K562 (cell line): ENCODE results near the gene MS4A6E. TPM values are rescaled to one million over a fixed set of nuclear protein-coding genes. Genes with fewer than 3 reads are reported as not detected.

ENCODE experiments used
- ATAC-seq: fragments of 200-7000 bp; cut with Tn5 transposase; 3 replicates; pipeline ENCODE4 v1.9.1; 2020; ENCODE audit warnings: moderate library complexity
- BruUV-seq: library from RNA; stranded (reverse); fragments of 400-500 nt; replicated peaks from 2 replicates; lab custom pipeline; 2021; lab: Mats Ljungman, UMichigan
- CTCF ChIA-PET: fragments of 300-600 bp; formaldehyde crosslinking; extraction: SDS; loops from one replicate; lab custom pipeline; 2021; ENCODE audit warnings: low intra/inter-chr PET ratio; lab: Yijun Ruan, JAX
- POLR2A ChIA-PET: fragments of 300-600, 350-650 bp; sonication (Branson Sonifier 250); formaldehyde crosslinking; extraction: SDS; loops from one replicate; lab custom pipeline; 2021; ENCODE audit warnings: antibody characterized with exemption, inconsistent platforms; lab: Yijun Ruan, JAX
- DNase-seq, 4 experiments: peaks; one replicate each; pipeline versions ENCODE4 v3.0.0 to v3.0.0-alpha.2; 2011 to 2018; ENCODE audit warnings: low spot score in 3 of 4, mixed read lengths in 3 of 4; ENCODE audit errors: extremely low read depth in 1 of 4
- FAIRE-seq: peaks from 2 replicates; lab custom pipeline; 2011; peaks lifted over from hg19 to GRCh38; lab: Jason Lieb, UNC
- H2AFZ ChIP-seq: 2 replicates; pipeline ENCODE4 v1.6.0; 2011; ENCODE audit warnings: low read depth, low read length, control low read depth, inconsistent platforms
- H3K27ac ChIP-seq: fragments of 200-600 bp; 3 replicates; pipeline ENCODE4 v1.8.0; 2011; ENCODE audit warnings: low read depth, mild to moderate bottlenecking, control low read depth, inconsistent platforms, low read length, moderate library complexity, mixed read lengths; ENCODE audit errors: extremely low read depth
- H3K27me3 ChIP-seq, 2 experiments: fragments of 300-600 bp in 1 of 2; 2 replicates in 1 of 2; 3 replicates in 1 of 2; pipeline versions ENCODE4 v1.6.0 to v1.8.0; 2011; ENCODE audit warnings: inconsistent platforms in 2 of 2, low read length in 2 of 2, mild to moderate bottlenecking in 1 of 2, mixed read lengths in 1 of 2, moderate library complexity in 1 of 2; ENCODE audit not compliant: control insufficient read depth in 2 of 2, insufficient read depth in 2 of 2
- H3K36me3 ChIP-seq: fragments of 300-600 bp; 3 replicates; pipeline ENCODE4 v1.8.0; 2011; ENCODE audit warnings: mild to moderate bottlenecking, low read length, inconsistent platforms; ENCODE audit not compliant: control insufficient read depth, insufficient read depth
- H3K4me1 ChIP-seq, 2 experiments: fragments of 200-600 bp in 1 of 2; replicated peaks in 1 of 2; 2 replicates in 1 of 2; 3 replicates in 1 of 2; pipeline versions ENCODE4 v1.5.1 to v1.8.0; 2011; ENCODE audit warnings: inconsistent platforms in 2 of 2, low read length in 2 of 2, mild to moderate bottlenecking in 1 of 2, mixed read lengths in 1 of 2, moderate library complexity in 1 of 2; ENCODE audit not compliant: control insufficient read depth in 2 of 2, insufficient read depth in 2 of 2
- H3K4me2 ChIP-seq: 2 replicates; pipeline ENCODE4 v1.6.1; 2011; ENCODE audit warnings: low read length, control low read depth, inconsistent platforms, mixed read lengths; ENCODE audit not compliant: insufficient read depth
- H3K4me3 ChIP-seq: fragments of 200-600 bp; sonication (generic), shearing (Covaris generic); 2 replicates; pipeline ENCODE4 v1.5.1; 2016; ENCODE audit warnings: control low read depth, inconsistent platforms
- H3K79me2 ChIP-seq: fragments of 200-600 bp; 3 replicates; pipeline ENCODE4 v1.8.0; 2011; ENCODE audit warnings: low read length, inconsistent platforms; ENCODE audit not compliant: control insufficient read depth, insufficient read depth
- H3K9ac ChIP-seq, 2 experiments: 2 replicates each; pipeline versions ENCODE4 v1.6.0 to v1.6.1; 2011; ENCODE audit warnings: low read depth in 2 of 2, low read length in 2 of 2, control low read depth in 1 of 2, inconsistent platforms in 1 of 2, mild to moderate bottlenecking in 1 of 2, mixed read lengths in 1 of 2; ENCODE audit not compliant: insufficient read depth in 1 of 2
- H3K9me1 ChIP-seq: one replicate; pipeline ENCODE4 v1.6.0; 2011; ENCODE audit warnings: inconsistent platforms, mild to moderate bottlenecking, low read length, moderate library complexity; ENCODE audit not compliant: control insufficient read depth, insufficient read depth
- H3K9me3 ChIP-seq: replicated peaks from 2 replicates; pipeline ENCODE4 v1.5.1; 2011; ENCODE audit warnings: low read depth, low read length, inconsistent platforms; ENCODE audit not compliant: control insufficient read depth, insufficient read depth
- H4K20me1 ChIP-seq: replicated peaks from 2 replicates; pipeline ENCODE4 v1.6.1; 2011; ENCODE audit warnings: low read length, inconsistent platforms, mixed read lengths; ENCODE audit not compliant: control insufficient read depth, insufficient read depth
- BMI1 ChIP-seq: fragments of 150-350 bp; IDR thresholded peaks from 2 replicates; pipeline ENCODE4 v1.6.1; 2014; ENCODE audit warnings: low read length
- HSF4 ChIP-seq: fragments of 250-450 bp; sonication (Bioruptor Pico); IDR thresholded peaks from 2 replicates; pipeline ENCODE4 v2.1.2; 2022; ENCODE audit warnings: mild to moderate bottlenecking, moderate library complexity, borderline replicate concordance
- MGA ChIP-seq: fragments of 450-650 bp; IDR thresholded peaks from 2 replicates; pipeline ENCODE4 v1.6.1; 2016; ENCODE audit warnings: mild to moderate bottlenecking, moderate library complexity
- NONO ChIP-seq, 2 experiments: fragments of 200-400 bp in 1 of 2; fragments of 450-650 bp in 1 of 2; formaldehyde crosslinking in 1 of 2; IDR thresholded peaks; 2 replicates each; pipeline ENCODE4 v1.6.1; 2017; ENCODE audit warnings: low read depth in 2 of 2, mild to moderate bottlenecking in 2 of 2, moderate library complexity in 2 of 2, low read length in 1 of 2
- NUFIP1 ChIP-seq: fragments of 450-650 bp; IDR thresholded peaks from 2 replicates; pipeline ENCODE4 v1.6.1; 2018; ENCODE audit not compliant: partially characterized antibody
- TAF9B ChIP-seq: fragments of 450-650 bp; IDR thresholded peaks from 2 replicates; pipeline ENCODE4 v1.6.1; 2018; ENCODE audit warnings: mild to moderate bottlenecking; ENCODE audit not compliant: partially characterized antibody
- TCF7L2 ChIP-seq: fragments of 150-350 bp; IDR thresholded peaks from 2 replicates; pipeline ENCODE4 v1.6.1; 2016; ENCODE audit warnings: low read depth, mild to moderate bottlenecking, low read length, moderate library complexity
- ZFP91 ChIP-seq: sonication (generic); formaldehyde crosslinking; IDR thresholded peaks from 2 replicates; pipeline ENCODE4 v1.8.0; 2022; ENCODE audit warnings: mild to moderate bottlenecking, missing genetic modification reagents
- WGBS: fragments of 100-300 bp; shearing (Covaris generic); methylation state at CpG from one replicate; pipeline ENCODE4 v1.1.6; 2016; ENCODE audit warnings: low coverage, mixed read lengths; ENCODE audit not compliant: insufficient coverage; ENCODE audit errors: missing lambda C conversion rate; 5-methylcytosine and 5-hydroxymethylcytosine counted together
- in situ Hi-C: fragments of 300-500 bp; cut with MboI; formaldehyde crosslinking; loops from 4 replicates; pipeline ENCODE4 v1.15.0; 2018; ENCODE audit warnings: inconsistent platforms, mixed read lengths
- intact Hi-C: fragments of 100-400 bp; cut with micrococcal nuclease; formaldehyde crosslinking; loops from 2 replicates; pipeline ENCODE4 v1.14.2; 2022
- polyA plus RNA-seq, 8 experiments: library from polyadenylated mRNA; depleted of rRNA in 4 of 8; stranded (reverse) in 5 of 8; unstranded in 3 of 8; fragments of >200 nt; fragmentation: Nextera tagmentation in 2 of 8; fragmentation: Illumina TruSeq in 1 of 8; extraction: Ambion mirVana in 2 of 8; extraction: Trizol in 1 of 8; gene quantifications; 2 replicates each; pipeline versions ENCODE4 v1.2.1 to v1.2.3, GENCODE V29; 2011 to 2014; ENCODE audit warnings: inconsistent platforms in 1 of 8, missing spikeins in 1 of 8
- total RNA-seq, 7 experiments: library from RNA; depleted of rRNA in 6 of 7; stranded (reverse); fragments of >200 nt in 6 of 7; fragmentation: Illumina TruSeq in 2 of 7; extraction: Trizol in 2 of 7; gene quantifications; 2 replicates each; pipeline versions ENCODE4 v1.2.1 to v1.2.3, GENCODE V29; 2011 to 2021; ENCODE audit warnings: low replicate concordance in 1 of 7
- TF ChIP-seq, protein P1 (sequence below): fragments of 450-650 bp; formaldehyde crosslinking; IDR thresholded peaks from 2 replicates; pipeline ENCODE4 v1.4.0; 2020; ENCODE audit warnings: mild to moderate bottlenecking, moderate library complexity

Gene MS4A6E
- total and polyA plus RNA-seq, 9 of the 15 experiments (the other 6 are each of a cell fraction or from before 2014, with no cell fraction given) = 0.13 to 0.15 TPM; not detected in 7

- Histone ChIP-seq H2AFZ (no peak overlapping the region), H3K27ac (no peak overlapping the region), H3K36me3 (no peaks in the 10 kb centered on the region), H3K9ac (no peak overlapping the region), H3K9me1 (no peaks in the 10 kb centered on the region), H3K4me1 (no peaks in the 10 kb centered on the region), H3K27me3 (no peaks in the 10 kb centered on the region), H4K20me1 (no peaks in the 10 kb centered on the region), H3K9me3 (no peaks in the 10 kb centered on the region), H3K79me2 (no peaks in the 10 kb centered on the region), H3K4me2 (no peak overlapping the region), H3K4me3 (no peak overlapping the region)
- ChIA-PET POLR2A (no interaction called here), CTCF (no interaction called here)
- no peak for DNase-seq
- in situ Hi-C loops (no loop called here), intact Hi-C loops (no loop called here)
- ATAC-seq = no peak
- BruUV-seq = no TSS peak
- 0% methylated on average over 5 of the region's 5 CpGs for WGBS
- FAIRE-seq = no peak
- TF ChIP-seq ZFP91 = no peak
- TF ChIP-seq NUFIP1 = no peak
- no peak for TF ChIP-seq NONO (IDR thresholded peaks at IDR 0.05; ENCODE audit: low read depth in 2 of 2, low read length in 1 of 2)
- TF ChIP-seq, protein P1, sequence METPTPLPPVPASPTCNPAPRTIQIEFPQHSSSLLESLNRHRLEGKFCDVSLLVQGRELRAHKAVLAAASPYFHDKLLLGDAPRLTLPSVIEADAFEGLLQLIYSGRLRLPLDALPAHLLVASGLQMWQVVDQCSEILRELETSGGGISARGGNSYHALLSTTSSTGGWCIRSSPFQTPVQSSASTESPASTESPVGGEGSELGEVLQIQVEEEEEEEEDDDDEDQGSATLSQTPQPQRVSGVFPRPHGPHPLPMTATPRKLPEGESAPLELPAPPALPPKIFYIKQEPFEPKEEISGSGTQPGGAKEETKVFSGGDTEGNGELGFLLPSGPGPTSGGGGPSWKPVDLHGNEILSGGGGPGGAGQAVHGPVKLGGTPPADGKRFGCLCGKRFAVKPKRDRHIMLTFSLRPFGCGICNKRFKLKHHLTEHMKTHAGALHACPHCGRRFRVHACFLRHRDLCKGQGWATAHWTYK = no peak
- no peak for TF ChIP-seq BMI1
- no peak for TF ChIP-seq TAF9B
- TF ChIP-seq HSF4 = no peak
- TF ChIP-seq TCF7L2 = no peak
- no peak for TF ChIP-seq MGA
Measured at GRCh38 chr11:60303661-60304060, 23.4 kb upstream of the MS4A6E start.
